ENCODE data around the gene SRSF6. TPM values are rescaled to one million over a fixed set of nuclear protein-coding genes. Genes with fewer than 3 reads are reported as not detected.
"Not testable (repeated sequence)": the region's sequence is repeated elsewhere in the genome, so short reads cannot be mapped to it uniquely, and the experiment has no call there.

Gene SRSF6
- total RNA-seq, 2 experiments from 2014 or later: 112 to 114 TPM

- TF ChIP-seq CTCF (IDR thresholded peaks at IDR 0.05): no peak
- H3K36me3 Mint-ChIP-seq (ENCODE audit: low read depth): no peaks in the 10 kb centered on the region
- no peak for ATAC-seq
- CTCF ChIA-PET: no interaction called here
- POLR2A ChIA-PET: interaction anchor here (0.9 to 1.3 kb wide), 2 partner anchors 11 to 12 kb away, joined by 3 to 7 read pairs; no protein-coding TSS in a partner anchor
- peaks cover 3% of the 10 kb centered on the region for H3K27me3 Mint-ChIP-seq
- H3K4me3 Mint-ChIP-seq: no peak overlapping the region
- DNase-seq: no peak
- intact Hi-C loops (cut with micrococcal nuclease): no loop called here
- H3K4me1 Mint-ChIP-seq (ENCODE audit: low read depth): no peaks in the 10 kb centered on the region
- no peak overlapping the region for H3K27ac Mint-ChIP-seq
- no peaks in the 10 kb centered on the region for H3K9me3 Mint-ChIP-seq
Measured at GRCh38 chr20:43477193-43477592, 19.5 kb downstream of the SRSF6 start.

- TF ChIP-seq CTCF (IDR thresholded peaks at IDR 0.05): no peak
- intact Hi-C loops (cut with micrococcal nuclease): no loop called here
- Mint-ChIP-seq H3K36me3 (ENCODE audit: low read depth) (no peaks in the 10 kb centered on the region), H3K4me3 (no peak overlapping the region), H3K27ac (no peak overlapping the region), H3K9me3 (no peaks in the 10 kb centered on the region), H3K4me1 (ENCODE audit: low read depth) (no peaks in the 10 kb centered on the region), H3K27me3 (peaks cover 3% of the 10 kb centered on the region)
- no peak for ATAC-seq
- DNase-seq: no peak
- ChIA-PET POLR2A (interaction anchor here (0.9 to 1.3 kb wide), 2 partner anchors 11 to 13 kb away, joined by 3 to 7 read pairs; no protein-coding TSS in a partner anchor), CTCF (no interaction called here)
Measured at GRCh38 chr20:43477619-43478018, 19.9 kb downstream of the SRSF6 start.

- DNase-seq (no peak), ATAC-seq (no peak)
- Mint-ChIP-seq H3K9me3 (no peaks in the 10 kb centered on the region), H3K27me3 (peaks cover 1% of the 10 kb centered on the region), H3K4me1 (ENCODE audit: low read depth) (peaks cover 9% of the 10 kb centered on the region), H3K27ac (no peak overlapping the region), H3K4me3 (no peak overlapping the region), H3K36me3 (ENCODE audit: low read depth) (peaks cover 8% of the 10 kb centered on the region)
- ChIA-PET POLR2A (interaction anchor here (1.1 kb wide), 1 partner anchor 32 kb away, joined by 3 read pairs; no protein-coding TSS in a partner anchor), CTCF (no interaction called here)
- no peak for TF ChIP-seq CTCF (IDR thresholded peaks at IDR 0.05)
- intact Hi-C loops (cut with micrococcal nuclease): no loop called here
Measured at GRCh38 chr20:43490038-43490437, 32.3 kb downstream of the SRSF6 start.

GRCh38 chr20:43492101-43492500 is 34.4 kb downstream of the SRSF6 start:
- no peak overlapping the region for H3K4me3 Mint-ChIP-seq
- ChIA-PET POLR2A (interaction anchor here (0.6 to 1.4 kb wide), 2 partner anchors 12 to 35 kb away, joined by 3 to 4 read pairs; partner anchors contain the start of gene SRSF6), CTCF (no interaction called here)
- ATAC-seq (peak; percentile 94), DNase-seq (no peak)
- no peak overlapping the region for H3K27ac Mint-ChIP-seq
- intact Hi-C loops (cut with micrococcal nuclease): no loop called here
- peaks cover 1% of the 10 kb centered on the region for H3K27me3 Mint-ChIP-seq
- H3K4me1 Mint-ChIP-seq (ENCODE audit: low read depth): peaks cover 9% of the 10 kb centered on the region
- no peak for TF ChIP-seq CTCF (IDR thresholded peaks at IDR 0.05)
- no peaks in the 10 kb centered on the region for H3K9me3 Mint-ChIP-seq
- peaks cover 5% of the 10 kb centered on the region for H3K36me3 Mint-ChIP-seq (ENCODE audit: low read depth)

GRCh38 chr20:43495388-43495787 is 37.7 kb downstream of the SRSF6 start:
- intact Hi-C loops (cut with micrococcal nuclease): no loop called here
- Mint-ChIP-seq H3K27me3 (peaks cover 1% of the 10 kb centered on the region), H3K36me3 (ENCODE audit: low read depth) (no peaks in the 10 kb centered on the region), H3K9me3 (peaks cover 2% of the 10 kb centered on the region), H3K4me1 (ENCODE audit: low read depth) (peaks cover 9% of the 10 kb centered on the region), H3K4me3 (no peak overlapping the region), H3K27ac (no peak overlapping the region)
- no peak for ATAC-seq
- CTCF ChIA-PET: interaction anchor here (1.7 kb wide), 1 partner anchor 43 kb away, joined by 3 read pairs; no protein-coding TSS in a partner anchor
- no peak for TF ChIP-seq CTCF (IDR thresholded peaks at IDR 0.05)
- POLR2A ChIA-PET: no interaction called here
- DNase-seq: no peak

GRCh38 chr20:43502021-43502420 is 44.3 kb downstream of the SRSF6 start:
- ATAC-seq; H3K27ac Mint-ChIP-seq; H3K4me3 Mint-ChIP-seq; DNase-seq; H3K4me1 Mint-ChIP-seq (ENCODE audit: low read depth); H3K36me3 Mint-ChIP-seq (ENCODE audit: low read depth); H3K9me3 Mint-ChIP-seq; intact Hi-C loops (cut with micrococcal nuclease): not testable (repeated sequence)
- ChIA-PET CTCF (interaction anchor here (1.0 kb wide), 1 partner anchor 45 kb away, joined by 3 read pairs; no protein-coding TSS in a partner anchor), POLR2A (interaction anchor here (1.2 kb wide), 1 partner anchor 37 kb away, joined by 4 read pairs; no protein-coding TSS in a partner anchor)
- H3K27me3 Mint-ChIP-seq: peaks cover 23% of the 10 kb centered on the region

Measured in activated CD8-positive, alpha-beta T cell treated with anti-CD3 and anti-CD28 coated beads for 36 hours (primary cell).